KOPT-K1 (cell line): ENCODE results near the gene SLC23A2.
"Not testable (repeated sequence)": the region's sequence is repeated elsewhere in the genome, so short reads cannot be mapped to it uniquely, and the experiment has no call there.

ENCODE experiments used
- H3K27ac ChIP-seq: fragments of 200-600 bp; sonication (generic); 2 replicates; pipeline ENCODE4 v1.5.1; 2016; ENCODE audit warnings: antibody characterized with exemption, mild to moderate bottlenecking, low read depth, low read length; ENCODE audit not compliant: poor library complexity, severe bottlenecking
- H3K36me3 ChIP-seq: fragments of 200-600 bp; sonication (generic); 2 replicates; pipeline ENCODE4 v1.5.1; 2017; ENCODE audit warnings: antibody characterized with exemption, mild to moderate bottlenecking, low read length, moderate library complexity; ENCODE audit not compliant: insufficient read depth
- H3K9me3 ChIP-seq: fragments of 200-600 bp; sonication (generic); 2 replicates; pipeline ENCODE4 v1.5.1; 2017; ENCODE audit warnings: antibody characterized with exemption, low read length, mild to moderate bottlenecking; ENCODE audit not compliant: insufficient read depth, poor library complexity, severe bottlenecking

SLC23A2 gene

GRCh38 chr20:5001174-5002076 lies at the start of gene SLC23A2:
SLC23A2 (minus strand) TSS chr20:5001510; CDS start chr20:4932562, 68,948 bp downstream.
- Histone ChIP-seq H3K9me3 (no peaks in the 10 kb centered on the region), H3K36me3 (no peaks in the 10 kb centered on the region), H3K27ac (peak within 1 kb of the TSS; percentile 61)

- Histone ChIP-seq H3K27ac (no peak overlapping the region), H3K9me3 (no peaks in the 10 kb centered on the region), H3K36me3 (no peaks in the 10 kb centered on the region)
Observed at GRCh38 chr20:5046656-5047339, 45.5 kb upstream of the SLC23A2 start.

GRCh38 chr20:5045906-5046305 lies 44.6 kb upstream of the SLC23A2 start:
- Histone ChIP-seq H3K9me3 (no peaks in the 10 kb centered on the region), H3K36me3 (no peaks in the 10 kb centered on the region), H3K27ac (no peak overlapping the region)

- no peaks in the 10 kb centered on the region for H3K9me3 ChIP-seq
- H3K36me3 ChIP-seq = no peaks in the 10 kb centered on the region
- H3K27ac ChIP-seq = no peak overlapping the region
Observed at GRCh38 chr20:5044075-5044620, 42.8 kb upstream of the SLC23A2 start.

GRCh38 chr20:5041433-5041832 lies 40.1 kb upstream of the SLC23A2 start:
- Histone ChIP-seq H3K27ac (no peak overlapping the region), H3K36me3 (no peaks in the 10 kb centered on the region), H3K9me3 (no peaks in the 10 kb centered on the region)

GRCh38 chr20:5040345-5040744 lies 39.0 kb upstream of the SLC23A2 start:
- Histone ChIP-seq H3K9me3 (no peaks in the 10 kb centered on the region), H3K36me3 (no peaks in the 10 kb centered on the region), H3K27ac (no peak overlapping the region)

- H3K27ac ChIP-seq = no peak overlapping the region
- H3K36me3 ChIP-seq = no peaks in the 10 kb centered on the region
- no peaks in the 10 kb centered on the region for H3K9me3 ChIP-seq
Observed at GRCh38 chr20:5039889-5040288, 38.6 kb upstream of the SLC23A2 start.

GRCh38 chr20:5039255-5039657 lies 37.9 kb upstream of the SLC23A2 start:
- no peak overlapping the region for H3K27ac ChIP-seq
- H3K36me3 ChIP-seq = no peaks in the 10 kb centered on the region

GRCh38 chr20:5036828-5037227 lies 35.5 kb upstream of the SLC23A2 start:
- Histone ChIP-seq H3K36me3 (no peaks in the 10 kb centered on the region), H3K9me3 (no peaks in the 10 kb centered on the region), H3K27ac (no peak overlapping the region)

More at GRCh38 chr20:5039255-5039657, 37.9 kb upstream of the SLC23A2 start:
- no peaks in the 10 kb centered on the region for H3K9me3 ChIP-seq

- not testable (repeated sequence) for H3K9me3 ChIP-seq, H3K36me3 ChIP-seq, H3K27ac ChIP-seq
Observed at GRCh38 chr20:5035518-5035917, 34.2 kb upstream of the SLC23A2 start.

GRCh38 chr20:5033566-5033965 lies 32.3 kb upstream of the SLC23A2 start:
- H3K9me3 ChIP-seq = no peaks in the 10 kb centered on the region
- no peaks in the 10 kb centered on the region for H3K36me3 ChIP-seq
- H3K27ac ChIP-seq = no peak overlapping the region

- not testable (repeated sequence) for H3K27ac ChIP-seq, H3K9me3 ChIP-seq
Observed at GRCh38 chr20:5031701-5032100, 30.4 kb upstream of the SLC23A2 start.

GRCh38 chr20:5031206-5031557 lies 29.9 kb upstream of the SLC23A2 start:
- Histone ChIP-seq H3K27ac (no peak overlapping the region), H3K36me3 (no peaks in the 10 kb centered on the region), H3K9me3 (no peaks in the 10 kb centered on the region)

More at GRCh38 chr20:5031701-5032100, 30.4 kb upstream of the SLC23A2 start:
- not testable (repeated sequence) for H3K36me3 ChIP-seq

GRCh38 chr20:5030348-5031205 lies 29.3 kb upstream of the SLC23A2 start:
- Histone ChIP-seq H3K27ac (no peak overlapping the region), H3K36me3 (no peaks in the 10 kb centered on the region), H3K9me3 (no peaks in the 10 kb centered on the region)
